HG02970 (cell line): Measurements from ENCODE around the gene YTHDF2.

Experiments used
- ATAC-seq: cut with Tn5 transposase; IDR thresholded peaks from one replicate; pipeline ENCODE4 v1.9.1; 2021; ENCODE audit warnings: mild to moderate bottlenecking, moderate library complexity, moderate number of reproducible peaks; ENCODE audit not compliant: unreplicated experiment, low FRiP score

YTHDF2 gene

DNA sequence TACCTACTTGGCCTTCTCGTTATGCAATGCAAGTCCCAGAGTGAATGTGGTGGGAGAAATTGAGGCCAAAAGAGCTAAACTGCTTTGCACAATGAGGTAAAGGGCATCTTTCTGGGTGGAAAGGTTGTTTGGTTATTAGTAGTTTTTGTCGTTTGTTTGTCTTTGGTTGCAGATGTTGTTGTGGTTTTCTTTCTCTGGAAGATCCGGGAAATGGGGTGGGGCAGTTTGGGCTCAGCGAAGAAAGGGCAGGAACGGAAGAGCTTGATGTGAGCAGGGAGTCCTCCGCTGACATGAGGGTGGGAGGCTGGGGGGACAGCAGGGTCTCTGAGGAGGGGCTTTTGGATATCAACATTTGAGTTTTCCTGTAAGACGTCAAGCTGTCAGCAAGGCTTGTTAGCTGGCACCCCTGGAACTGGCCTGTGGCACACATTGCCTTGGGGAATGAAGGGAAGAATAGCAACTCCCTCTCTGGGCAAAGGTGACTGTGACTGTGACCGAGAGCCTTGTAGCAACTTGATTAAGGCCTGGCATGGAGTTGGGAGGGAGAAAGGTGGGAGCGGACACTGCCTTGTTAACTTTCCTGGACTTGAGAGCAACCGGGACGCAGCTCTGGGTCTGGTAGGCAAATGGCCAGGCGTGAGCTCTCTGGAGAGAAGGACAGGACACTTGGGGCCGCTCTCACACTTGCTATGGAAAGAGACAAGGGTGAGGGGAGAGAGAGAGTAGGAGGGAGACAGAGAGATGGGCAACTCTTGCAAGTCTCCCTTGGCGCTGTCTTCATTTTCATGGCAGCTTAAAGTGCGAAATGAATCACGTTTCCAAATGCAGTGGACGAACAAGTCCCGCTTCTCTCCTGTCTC, 59.8 kb downstream of the YTHDF2 start:
- no peak for ATAC-seq

DNA sequence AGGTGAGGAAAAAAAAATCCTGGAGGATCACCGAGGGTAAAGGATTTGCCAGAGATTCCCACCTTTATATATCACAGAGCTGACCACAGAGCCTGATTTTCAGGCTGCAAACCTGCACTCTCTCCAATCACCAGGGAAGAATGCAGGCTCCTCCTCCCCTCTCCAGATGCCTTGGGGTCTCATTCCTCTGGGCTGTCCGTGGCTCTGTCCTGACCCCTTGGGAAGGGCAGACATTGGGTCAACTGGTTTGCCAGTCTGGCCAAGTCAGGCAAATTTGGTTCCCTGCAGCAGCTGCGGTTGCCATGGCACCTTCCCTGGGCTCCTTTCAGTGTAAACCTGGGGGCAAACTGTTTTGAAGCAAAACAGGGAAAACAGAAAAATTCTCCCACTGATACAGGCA, 63.6 kb downstream of the YTHDF2 start:
- ATAC-seq = no peak

- no peak for ATAC-seq
Measured at GRCh38 chr1:28801461-28801860, 64.7 kb downstream of the YTHDF2 start.

GRCh38 chr1:28803051-28803450, 66.3 kb downstream of the YTHDF2 start:
- ATAC-seq = no peak

DNA sequence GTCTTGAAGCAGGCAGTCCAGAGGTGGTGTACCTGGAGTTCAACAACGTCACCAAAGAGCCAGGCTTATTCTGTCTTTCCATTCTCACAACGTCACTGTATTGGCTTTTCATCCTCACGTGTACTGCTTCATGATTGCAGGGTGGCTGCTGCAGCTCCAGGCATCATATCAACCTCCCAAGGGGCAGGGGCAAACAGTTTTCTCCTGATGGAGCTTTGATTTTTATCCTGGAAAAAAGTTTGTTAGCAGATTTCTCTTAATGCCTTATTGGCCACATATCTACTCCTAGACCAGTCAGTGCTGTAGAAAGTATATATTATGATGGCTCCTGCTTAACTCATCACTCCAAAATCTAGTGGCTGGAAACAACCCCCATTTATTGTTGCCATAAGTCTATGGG, 66.9 kb downstream of the YTHDF2 start:
- ATAC-seq = no peak

- ATAC-seq = no peak
Measured at GRCh38 chr1:28804071-28804470, 67.3 kb downstream of the YTHDF2 start.

DNA sequence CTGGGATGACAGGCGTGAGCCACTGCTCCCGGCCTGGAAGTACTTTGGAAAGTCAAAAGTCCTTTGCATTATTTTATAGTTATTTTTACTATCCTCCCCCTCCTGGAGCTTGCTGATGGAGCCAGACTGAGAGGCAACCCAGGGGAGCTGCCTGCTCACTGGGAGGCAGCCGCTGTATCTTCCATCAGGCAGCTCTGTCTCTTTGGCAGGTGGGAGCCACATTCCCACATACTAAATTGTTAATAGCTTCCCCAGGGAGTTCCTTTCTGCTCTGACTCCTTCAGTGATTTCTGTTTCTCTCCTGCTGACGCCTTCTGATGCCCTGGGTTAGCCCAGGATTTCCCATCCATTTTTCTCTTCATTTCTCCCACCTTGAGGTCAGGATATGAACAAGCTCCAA, 70.3 kb downstream of the YTHDF2 start:
- no peak for ATAC-seq

DNA sequence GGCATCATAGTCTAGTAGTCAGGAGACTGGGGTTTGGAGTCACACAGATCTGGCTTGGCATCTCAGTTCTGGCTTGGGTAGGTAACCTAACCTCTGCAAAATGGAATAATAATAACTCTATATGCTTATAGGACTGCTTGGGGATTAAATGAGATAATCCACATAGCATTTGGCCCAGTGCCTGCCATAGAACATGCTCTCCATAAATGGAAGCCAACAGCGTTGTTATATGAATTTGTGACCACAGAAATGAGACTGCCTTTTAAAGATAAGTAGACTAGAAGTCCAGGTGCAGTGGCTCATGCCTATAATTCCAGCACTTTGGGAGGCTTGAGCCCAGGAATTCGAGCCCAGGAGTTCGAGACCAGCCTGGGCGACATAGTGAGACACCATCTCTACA, 71.2 kb downstream of the YTHDF2 start:
- ATAC-seq = no peak

DNA sequence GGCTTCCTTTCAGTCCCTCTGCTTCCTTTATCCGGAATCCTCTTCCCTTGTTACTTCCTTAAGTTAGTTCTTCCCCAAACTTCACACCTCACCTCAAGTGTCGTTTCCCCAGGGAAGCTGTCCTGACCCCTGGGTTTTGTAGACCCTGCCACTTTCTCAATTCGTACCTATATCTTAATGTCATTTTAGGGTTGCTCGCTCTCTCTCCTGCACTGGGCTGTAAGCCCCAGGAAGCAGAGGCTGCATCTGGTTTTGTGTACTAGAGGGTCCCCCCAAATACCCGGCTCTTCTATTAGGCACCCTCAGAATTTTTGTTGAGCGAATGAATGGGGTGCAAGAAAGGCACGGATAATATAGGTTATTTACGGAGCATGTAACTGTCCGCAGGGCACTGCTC, 74.6 kb downstream of the YTHDF2 start:
- ATAC-seq = no peak

- ATAC-seq = no peak
Measured at GRCh38 chr1:28811766-28812668, 75.3 kb downstream of the YTHDF2 start, which contains the start of gene OPRD1. OPRD1 (plus strand) TSS chr1:28812170; CDS start chr1:28812384, 214 bp downstream.

DNA sequence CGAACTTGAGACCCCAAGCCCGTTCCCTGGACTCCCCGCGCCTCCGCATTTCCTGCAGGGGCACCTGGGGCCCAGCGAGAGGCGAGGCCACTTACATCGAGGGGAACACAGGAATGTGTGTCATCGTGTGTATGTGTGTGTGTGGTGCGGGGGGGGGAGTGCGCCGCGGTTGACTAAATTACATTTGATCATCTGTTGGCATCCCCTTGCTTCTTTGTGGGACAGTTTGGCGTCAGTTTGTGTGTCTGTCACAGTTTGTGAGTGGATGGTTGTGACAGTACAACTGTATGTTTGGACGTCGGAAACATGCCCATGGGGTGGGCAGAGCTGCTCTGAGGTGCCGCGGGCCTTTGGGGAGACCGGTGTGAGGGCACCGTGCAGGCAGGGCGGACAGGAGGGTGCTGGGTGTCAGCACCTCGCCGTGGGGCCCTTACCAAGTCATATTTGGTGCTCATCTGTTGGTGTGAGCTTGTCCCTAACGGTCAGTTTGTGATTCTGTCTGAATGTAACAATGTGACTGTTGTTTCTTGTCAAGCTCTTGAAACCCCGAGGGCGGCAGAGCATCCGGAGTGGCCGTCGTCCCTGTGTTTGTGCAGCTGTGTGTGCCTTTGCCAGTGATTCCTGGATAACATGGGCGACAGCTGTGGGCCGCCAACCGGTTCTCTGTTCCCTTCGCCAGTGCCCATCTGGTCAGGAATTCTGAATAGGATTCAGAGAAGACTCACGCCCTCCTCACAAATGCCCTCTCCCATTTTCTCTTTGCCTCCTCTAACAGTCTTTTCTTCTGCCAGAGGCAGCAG, 76.1 kb downstream of the YTHDF2 start:
- ATAC-seq = no peak

DNA sequence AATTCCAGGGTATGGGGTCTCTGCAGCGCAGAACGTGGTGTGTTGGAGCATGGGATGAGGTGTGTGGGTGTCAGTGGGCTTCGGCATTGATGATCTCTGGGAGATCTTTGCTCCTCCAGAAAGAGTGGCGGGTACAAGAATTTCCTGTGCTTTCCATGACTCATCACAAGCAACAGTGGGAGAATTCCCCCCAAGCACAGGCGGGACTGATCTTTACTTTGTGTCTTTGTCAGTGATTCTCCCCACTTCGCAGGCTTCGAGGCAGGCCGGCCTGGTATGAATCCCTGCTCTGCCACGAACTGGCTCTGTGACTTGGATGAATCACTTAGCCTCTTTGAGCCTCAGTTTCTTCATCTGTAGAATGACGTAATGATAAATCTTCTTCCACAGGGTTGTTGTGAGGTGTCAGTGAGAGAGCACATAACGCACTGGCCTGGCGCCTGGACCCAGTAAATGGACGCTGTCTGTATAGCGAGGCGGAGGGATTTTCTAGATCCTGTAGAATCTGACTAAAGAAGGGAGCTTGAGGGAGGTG, 77.3 kb downstream of the YTHDF2 start:
- no peak for ATAC-seq

GRCh38 chr1:28815533-28816185, 78.9 kb downstream of the YTHDF2 start:
- no peak for ATAC-seq

- no peak for ATAC-seq
Measured at GRCh38 chr1:28817133-28817532, 80.4 kb downstream of the YTHDF2 start.

DNA sequence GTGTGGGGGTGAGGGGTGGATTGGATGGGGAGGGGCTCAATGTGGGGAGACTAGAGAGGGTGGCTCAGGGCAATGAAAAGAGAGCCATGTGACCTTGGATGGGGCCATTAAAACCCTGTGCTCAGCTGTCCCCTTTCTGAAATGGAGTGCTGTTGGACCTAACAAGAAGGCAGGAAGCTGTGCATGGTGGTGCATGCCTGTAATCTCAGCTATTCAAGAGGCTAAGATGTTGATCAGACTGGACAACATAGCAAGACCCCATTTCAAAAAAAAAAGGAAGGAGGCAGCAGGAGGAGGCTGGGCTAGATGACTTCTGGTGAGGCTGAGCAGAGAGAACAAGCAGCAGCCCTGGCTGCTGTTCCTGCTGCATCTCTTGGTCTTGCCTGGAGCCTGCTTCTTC, 82.3 kb downstream of the YTHDF2 start:
- no peak for ATAC-seq
